Tibial nerve (tissue), 3 donors: Measurements from ENCODE around the gene SCN7A.

Experiments used
- POLR2A ChIP-seq, 2 donors: fragments of 450-650 bp; IDR thresholded peaks; one replicate each; pipeline ENCODE4 v1.6.1; 2017; ENCODE audit warnings: antibody characterized with exemption in 2 of 2, mild to moderate bottlenecking in 2 of 2, moderate library complexity in 2 of 2
- TF ChIP-seq, protein P1 (sequence below), 5 experiments: fragments of 200-600 bp in 3 of 5; fragments of 450-650 bp in 2 of 5; sonication (generic) in 3 of 5; IDR thresholded peaks; one replicate each; pipeline ENCODE4 v1.5.1; 2016 to 2019; ENCODE audit warnings: antibody characterized with exemption in 5 of 5, mild to moderate bottlenecking in 3 of 5, moderate library complexity in 2 of 5

DNA sequence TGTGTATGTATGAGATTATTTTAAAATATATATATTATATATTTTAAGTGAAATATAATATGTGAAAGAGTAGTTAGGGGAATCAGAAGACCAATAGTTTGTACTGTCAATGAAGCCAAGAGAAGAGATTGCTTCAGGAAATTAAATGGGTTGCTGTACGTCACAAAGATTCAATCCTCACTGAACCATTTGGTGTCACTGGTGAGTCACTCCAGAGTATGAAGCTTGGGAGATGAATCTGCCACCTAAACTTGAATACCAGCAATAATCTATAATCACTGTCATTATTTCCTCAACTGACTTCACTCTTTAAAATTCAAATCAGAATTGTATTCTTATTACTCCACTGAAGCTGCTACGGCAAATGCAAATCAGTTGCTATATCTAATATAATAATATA lies 76.4 kb downstream of the SCN7A start:
- TF ChIP-seq, protein P1, sequence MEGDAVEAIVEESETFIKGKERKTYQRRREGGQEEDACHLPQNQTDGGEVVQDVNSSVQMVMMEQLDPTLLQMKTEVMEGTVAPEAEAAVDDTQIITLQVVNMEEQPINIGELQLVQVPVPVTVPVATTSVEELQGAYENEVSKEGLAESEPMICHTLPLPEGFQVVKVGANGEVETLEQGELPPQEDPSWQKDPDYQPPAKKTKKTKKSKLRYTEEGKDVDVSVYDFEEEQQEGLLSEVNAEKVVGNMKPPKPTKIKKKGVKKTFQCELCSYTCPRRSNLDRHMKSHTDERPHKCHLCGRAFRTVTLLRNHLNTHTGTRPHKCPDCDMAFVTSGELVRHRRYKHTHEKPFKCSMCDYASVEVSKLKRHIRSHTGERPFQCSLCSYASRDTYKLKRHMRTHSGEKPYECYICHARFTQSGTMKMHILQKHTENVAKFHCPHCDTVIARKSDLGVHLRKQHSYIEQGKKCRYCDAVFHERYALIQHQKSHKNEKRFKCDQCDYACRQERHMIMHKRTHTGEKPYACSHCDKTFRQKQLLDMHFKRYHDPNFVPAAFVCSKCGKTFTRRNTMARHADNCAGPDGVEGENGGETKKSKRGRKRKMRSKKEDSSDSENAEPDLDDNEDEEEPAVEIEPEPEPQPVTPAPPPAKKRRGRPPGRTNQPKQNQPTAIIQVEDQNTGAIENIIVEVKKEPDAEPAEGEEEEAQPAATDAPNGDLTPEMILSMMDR (IDR thresholded peaks at IDR 0.05): peak in 2 of 5 experiments; percentile 10 to 22
- TF ChIP-seq POLR2A (IDR thresholded peaks at IDR 0.05): no peak
